Naive B cell (primary cell): ENCODE measurements around the gene CD300LB. TPM values are rescaled to one million over a fixed set of nuclear protein-coding genes. Genes with fewer than 3 reads are reported as not detected.
"Not testable (repeated sequence)": the region's sequence is repeated elsewhere in the genome, so short reads cannot be mapped to it uniquely, and the experiment has no call there.

Source experiments
- ATAC-seq, 2 donors: fragments of 150-1000 bp; cut with Tn5 transposase; 2 replicates each; pipeline ENCODE4 v1.10.0; 2021; ENCODE audit warnings: low read depth in 2 of 2, mild to moderate bottlenecking in 2 of 2, moderate library complexity in 2 of 2
- DNase-seq: peaks from one replicate; pipeline ENCODE4 v3.0.0; 2022
- H3K27ac Mint-ChIP-seq, 6 donors: one replicate each; pipeline ENCODE4 v1.8.0; 2020 to 2022; ENCODE audit warnings: mild to moderate bottlenecking in 6 of 6, mixed read lengths in 6 of 6, moderate library complexity in 5 of 6, inconsistent platforms in 2 of 6
- H3K27me3 Mint-ChIP-seq, 3 donors: one replicate each; pipeline ENCODE4 v1.8.0; 2021 to 2022; ENCODE audit warnings: mixed read lengths in 3 of 3, mild to moderate bottlenecking in 1 of 3
- H3K36me3 Mint-ChIP-seq, 2 donors: one replicate each; pipeline ENCODE4 v1.8.0; 2020 to 2022; ENCODE audit warnings: mixed read lengths in 2 of 2, inconsistent platforms in 1 of 2, mild to moderate bottlenecking in 1 of 2
- H3K4me1 Mint-ChIP-seq, 3 donors: one replicate each; pipeline ENCODE4 v1.8.0; 2020 to 2022; ENCODE audit warnings: mixed read lengths in 3 of 3, inconsistent platforms in 1 of 3, mild to moderate bottlenecking in 1 of 3, moderate library complexity in 1 of 3
- H3K4me3 Mint-ChIP-seq, 8 donors: one replicate each; pipeline ENCODE4 v1.8.0; 2020 to 2022; ENCODE audit warnings: mild to moderate bottlenecking in 8 of 8, mixed read lengths in 8 of 8, moderate library complexity in 8 of 8, inconsistent platforms in 2 of 8
- H3K9me3 Mint-ChIP-seq, 7 donors: one replicate each; pipeline ENCODE4 v1.8.0; 2020 to 2022; ENCODE audit warnings: mixed read lengths in 7 of 7, mild to moderate bottlenecking in 5 of 7, inconsistent platforms in 2 of 7, moderate library complexity in 1 of 7
- polyA plus RNA-seq, 6 donors: library from polyadenylated mRNA; unstranded; fragments of 300-500 nt; fragmentation: Illumina TruSeq; gene quantifications; one replicate each; pipeline ENCODE4 v1.2.3, GENCODE V29; 2021; ENCODE audit warnings: low read depth in 6 of 6

Gene CD300LB
- polyA plus RNA-seq: under 1 TPM in 3 of 6 donors, not detected in 3; 0.14 to 0.60 (median 0.24) TPM

DNA sequence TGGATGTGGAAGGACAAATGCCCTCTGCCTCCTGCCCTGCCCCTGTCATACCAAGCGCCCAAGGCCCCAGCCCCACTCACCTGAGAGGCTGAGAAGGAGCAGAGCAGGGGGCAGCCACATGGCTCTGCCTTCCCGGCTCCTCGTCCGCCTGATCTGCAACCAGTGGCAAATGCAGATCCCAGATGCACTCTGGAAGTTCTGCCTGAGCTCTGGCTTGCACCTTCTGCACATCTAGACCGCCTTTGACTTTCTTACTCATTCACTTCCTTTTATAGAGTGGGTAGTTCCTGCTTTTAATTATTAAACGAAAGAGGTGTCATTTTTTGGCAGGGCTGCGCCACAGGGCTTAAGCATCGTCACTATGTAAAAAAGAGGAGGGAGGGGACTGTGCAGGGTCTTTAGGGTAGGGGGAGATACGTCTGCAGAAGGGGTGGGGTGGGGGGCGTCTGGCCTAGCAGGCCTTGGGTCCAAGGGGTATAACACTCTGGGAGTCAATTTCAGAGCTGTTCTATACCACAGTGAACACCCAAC lies at the start of gene CD300LB:
CD300LB (minus strand) TSS at position 245 of the 531 bp plus-strand sequence; CDS start at position 120, 125 bp downstream.
- Mint-ChIP-seq H3K4me1 (peaks cover 30 to 41% (median 39%) of the 10 kb centered on the region in 3 donors), H3K9me3 (no peaks in the 10 kb centered on the region), H3K36me3 (no peaks in the 10 kb centered on the region), H3K4me3 (peak within 1 kb of the TSS in 7 of 8 donors; percentile 38 to 85 (median 64)), H3K27me3 (peaks cover 10 to 16% (median 15%) of the 10 kb centered on the region in 3 donors), H3K27ac (peak within 1 kb of the TSS in 4 of 6 donors; percentile 11 to 75 (median 57))
- DNase-seq (no peak), ATAC-seq (no peak)

GRCh38 chr17:74579900-74580299 lies 48.6 kb upstream of the CD300LB start:
- H3K27ac Mint-ChIP-seq: no peak overlapping the region
- ATAC-seq (no peak), DNase-seq (no peak)
- no peaks in the 10 kb centered on the region for H3K36me3 Mint-ChIP-seq
- H3K9me3 Mint-ChIP-seq: peaks cover 0 to 4% (median 0%) of the 10 kb centered on the region in 7 donors
- H3K4me1 Mint-ChIP-seq: peaks cover 6 to 18% (median 10%) of the 10 kb centered on the region in 3 donors
- H3K4me3 Mint-ChIP-seq: no peak overlapping the region
- peaks cover 11 to 48% (median 32%) of the 10 kb centered on the region in 3 donors for H3K27me3 Mint-ChIP-seq

DNA sequence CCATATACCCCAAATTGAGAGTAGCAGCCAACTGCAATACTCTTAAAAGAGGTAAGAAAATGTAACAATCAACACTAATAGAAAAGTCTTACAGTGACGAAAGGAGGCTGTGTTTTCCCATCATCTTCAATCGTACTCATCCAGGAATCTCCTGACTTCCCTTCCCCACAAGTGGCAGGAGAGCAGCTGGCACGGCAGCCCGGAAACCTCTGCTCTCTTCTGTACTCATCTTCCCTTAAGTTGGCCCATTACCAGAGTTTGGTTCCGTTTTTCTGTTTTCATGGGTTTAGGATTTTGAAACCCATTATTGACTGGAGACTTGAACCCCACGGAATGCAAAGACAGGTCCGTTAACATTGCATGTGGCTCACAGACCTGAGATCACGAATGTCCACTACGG lies 47.7 kb upstream of the CD300LB start:
- no peaks in the 10 kb centered on the region for H3K36me3 Mint-ChIP-seq
- peaks cover 0 to 2% (median 0%) of the 10 kb centered on the region in 7 donors for H3K9me3 Mint-ChIP-seq
- peak overlapping the region in 1 of 6 donors; percentile 25 for H3K27ac Mint-ChIP-seq
- H3K27me3 Mint-ChIP-seq: peaks cover 11 to 46% (median 34%) of the 10 kb centered on the region in 3 donors
- peaks cover 6 to 18% (median 10%) of the 10 kb centered on the region in 3 donors for H3K4me1 Mint-ChIP-seq
- H3K4me3 Mint-ChIP-seq: no peak overlapping the region
- DNase-seq: no peak
- ATAC-seq: no peak

DNA sequence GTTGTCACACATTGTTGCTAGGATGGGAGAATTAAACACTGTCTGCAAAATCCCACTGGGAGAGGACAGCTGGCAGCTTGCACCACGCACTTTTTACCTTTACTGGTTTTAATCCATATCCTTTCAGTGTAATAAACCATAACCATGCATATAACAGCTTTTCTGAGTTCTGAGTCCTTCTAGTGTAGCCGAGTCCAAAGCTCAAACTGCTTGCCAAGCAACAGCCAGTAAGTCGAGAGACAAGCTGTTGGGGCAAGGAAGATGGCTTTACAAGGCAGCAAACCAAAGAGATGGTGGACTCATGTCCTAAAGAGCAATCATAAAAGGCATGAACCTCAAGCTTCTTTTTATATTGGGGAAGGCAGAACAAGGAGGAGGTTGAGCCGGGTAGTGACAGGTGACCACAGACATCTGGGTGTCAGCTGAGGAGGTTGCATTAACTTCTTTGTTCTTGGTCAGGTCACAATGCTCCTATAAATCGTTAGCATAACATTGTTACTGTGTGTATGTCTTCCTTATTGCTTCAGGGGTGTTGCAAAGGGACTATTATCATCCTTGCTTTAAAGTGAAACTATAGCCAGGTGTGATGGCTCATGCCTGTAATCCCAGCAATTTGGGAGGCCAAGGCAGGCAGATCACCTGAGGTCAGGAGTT lies 43.3 kb upstream of the CD300LB start:
- H3K4me3 Mint-ChIP-seq: no peak overlapping the region
- H3K27me3 Mint-ChIP-seq: peaks cover 17 to 50% (median 47%) of the 10 kb centered on the region in 3 donors
- peaks cover 0 to 12% (median 6%) of the 10 kb centered on the region in 3 donors for H3K4me1 Mint-ChIP-seq
- no peak for DNase-seq
- peaks cover 0 to 3% (median 0%) of the 10 kb centered on the region in 7 donors for H3K9me3 Mint-ChIP-seq
- no peak overlapping the region for H3K27ac Mint-ChIP-seq
- H3K36me3 Mint-ChIP-seq: no peaks in the 10 kb centered on the region
- no peak for ATAC-seq

DNA sequence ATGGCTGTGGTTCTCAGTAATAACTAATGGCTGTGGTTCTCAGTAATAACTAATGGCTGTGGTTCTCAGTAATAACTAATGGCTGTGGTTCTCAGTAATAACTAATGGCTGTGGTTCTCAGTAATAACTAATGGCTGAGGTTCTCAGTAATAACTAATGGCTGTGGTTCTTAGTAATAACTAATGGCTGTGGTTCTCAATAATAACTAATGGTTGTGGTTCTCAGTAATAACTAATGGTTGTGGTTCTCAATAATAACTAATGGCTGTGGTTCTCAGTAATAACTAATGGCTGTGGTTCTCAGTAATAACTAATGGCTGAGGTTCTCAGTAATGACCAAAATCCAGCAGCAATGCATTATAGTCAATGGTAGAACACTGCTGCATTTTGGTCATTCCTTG lies 42.4 kb upstream of the CD300LB start:
- DNase-seq, H3K4me3 Mint-ChIP-seq, H3K36me3 Mint-ChIP-seq, H3K9me3 Mint-ChIP-seq, H3K27ac Mint-ChIP-seq, ATAC-seq: not testable (repeated sequence)
- peaks cover 23 to 60% (median 50%) of the 10 kb centered on the region in 3 donors for H3K27me3 Mint-ChIP-seq
- peaks cover 7 to 16% (median 8%) of the 10 kb centered on the region in 3 donors for H3K4me1 Mint-ChIP-seq

- Mint-ChIP-seq H3K36me3 (peaks cover 0 to 8% of the 10 kb centered on the region in 2 donors), H3K4me3 (no peak overlapping the region), H3K27me3 (peaks cover 28 to 64% (median 54%) of the 10 kb centered on the region in 3 donors), H3K9me3 (peaks cover 0 to 7% (median 0%) of the 10 kb centered on the region in 7 donors), H3K27ac (no peak overlapping the region), H3K4me1 (peaks cover 11 to 20% (median 11%) of the 10 kb centered on the region in 3 donors)
- DNase-seq (no peak), ATAC-seq (no peak)
These were observed 41.9 kb upstream of the CD300LB start for GRCh38 chr17:74573169-74573568.

DNA sequence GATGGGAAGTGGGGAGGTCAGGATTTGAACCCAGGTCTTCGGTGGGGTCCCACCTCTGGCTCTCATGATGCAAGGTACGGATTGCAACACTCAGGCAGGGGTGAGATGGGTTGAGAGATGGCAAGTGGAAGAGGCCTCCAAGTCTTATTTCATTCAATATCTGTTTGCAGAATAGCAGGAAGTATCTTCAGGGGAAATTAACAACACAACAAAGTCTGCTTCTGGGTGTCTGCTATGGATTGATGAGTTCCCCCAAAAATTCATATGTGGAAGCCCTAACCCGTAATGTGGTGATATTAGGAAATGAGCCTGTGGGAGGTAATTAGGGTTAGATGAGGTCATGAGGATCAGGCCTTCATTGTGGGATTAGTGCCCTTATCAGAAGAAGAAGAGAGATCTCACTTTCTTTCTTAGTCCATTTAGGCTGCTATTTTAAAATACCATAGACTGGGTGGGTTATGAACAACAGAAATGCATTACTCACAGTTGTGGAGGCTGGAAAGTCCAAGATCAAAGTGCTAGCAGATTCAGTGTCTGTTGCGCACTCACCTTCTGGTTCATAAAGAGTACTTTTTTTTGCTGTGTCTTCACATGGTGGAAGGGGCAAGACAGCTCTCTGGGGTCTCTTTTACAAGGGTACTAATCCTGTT lies 40.5 kb upstream of the CD300LB start:
- DNase-seq (no peak), ATAC-seq (no peak)
- no peak overlapping the region for H3K27ac Mint-ChIP-seq
- no peak overlapping the region for H3K4me3 Mint-ChIP-seq
- H3K36me3 Mint-ChIP-seq: peaks cover 0 to 8% of the 10 kb centered on the region in 2 donors
- peaks cover 0 to 8% (median 0%) of the 10 kb centered on the region in 7 donors for H3K9me3 Mint-ChIP-seq
- peaks cover 28 to 61% (median 52%) of the 10 kb centered on the region in 3 donors for H3K27me3 Mint-ChIP-seq
- H3K4me1 Mint-ChIP-seq: peaks cover 13 to 33% (median 16%) of the 10 kb centered on the region in 3 donors

- DNase-seq (no peak), ATAC-seq (no peak)
- Mint-ChIP-seq H3K36me3 (peaks cover 0 to 8% of the 10 kb centered on the region in 2 donors), H3K9me3 (peaks cover 0 to 8% (median 0%) of the 10 kb centered on the region in 7 donors), H3K27me3 (peaks cover 25 to 56% (median 46%) of the 10 kb centered on the region in 3 donors), H3K4me3 (no peak overlapping the region), H3K27ac (no peak overlapping the region), H3K4me1 (peaks cover 13 to 34% (median 16%) of the 10 kb centered on the region in 3 donors)
These were observed 38.0 kb upstream of the CD300LB start for GRCh38 chr17:74569020-74570003.

DNA sequence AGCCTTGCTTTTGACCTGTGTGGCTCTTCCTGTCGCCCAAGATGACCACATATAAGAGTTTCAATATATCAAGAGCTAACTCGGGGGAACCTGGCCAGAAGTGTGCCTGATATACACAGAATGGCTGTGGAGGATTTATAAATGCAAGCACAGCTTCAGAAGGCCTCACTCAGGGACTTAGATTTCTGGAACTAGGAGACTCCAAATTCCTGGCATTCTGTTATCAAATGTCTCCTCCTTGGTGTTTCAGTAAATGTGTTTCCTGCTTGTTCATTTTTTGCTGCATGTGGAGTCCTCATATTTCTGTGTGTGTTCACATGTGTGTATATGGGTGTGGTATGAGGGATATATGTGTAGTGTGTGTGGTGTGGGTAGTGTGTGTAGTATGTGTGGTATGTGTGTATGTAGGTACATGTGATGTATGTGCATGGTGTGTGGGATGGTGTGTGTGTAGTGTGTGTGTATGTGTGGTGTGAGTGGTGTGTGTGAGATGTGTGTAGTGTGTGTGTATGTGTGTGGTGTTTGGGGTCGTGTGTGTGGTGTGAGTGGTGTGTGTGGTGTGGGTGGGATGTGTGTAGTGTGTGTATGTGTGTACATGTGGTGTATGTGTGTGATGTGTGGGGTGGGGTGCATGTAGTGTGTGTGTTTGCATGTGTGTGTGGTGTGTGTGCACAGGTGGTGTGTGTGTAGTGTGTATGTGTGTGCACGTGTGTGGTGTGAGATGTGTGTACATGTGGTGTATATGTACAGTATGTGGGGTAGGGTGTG lies 37.0 kb upstream of the CD300LB start:
- Mint-ChIP-seq H3K4me3 (no peak overlapping the region), H3K4me1 (peaks cover 13 to 38% (median 16%) of the 10 kb centered on the region in 3 donors), H3K9me3 (peaks cover 0 to 8% (median 0%) of the 10 kb centered on the region in 7 donors), H3K27ac (no peak overlapping the region), H3K27me3 (peaks cover 26 to 58% (median 55%) of the 10 kb centered on the region in 3 donors), H3K36me3 (peaks cover 0 to 14% of the 10 kb centered on the region in 2 donors)
- ATAC-seq (no peak), DNase-seq (no peak)

DNA sequence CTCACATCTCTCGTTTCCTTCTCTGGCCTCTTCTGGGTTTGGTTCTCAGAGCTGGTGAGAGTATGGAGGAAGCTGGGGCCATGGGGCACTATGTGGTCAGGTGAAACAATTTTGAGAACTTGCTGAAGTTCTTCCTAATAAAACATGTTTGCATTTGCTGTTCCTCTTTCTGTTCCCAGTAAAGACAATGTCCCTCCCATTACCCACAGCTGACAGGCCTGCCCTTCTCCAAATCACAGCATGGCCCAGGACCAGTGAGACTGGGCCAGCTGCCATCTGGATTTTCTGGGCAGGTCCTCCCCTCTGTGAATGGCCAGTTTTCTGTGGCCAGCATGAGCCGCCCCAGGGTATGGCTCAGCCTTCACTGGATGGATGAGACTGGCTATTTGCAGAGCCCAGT lies 36.1 kb upstream of the CD300LB start, which contains the start of gene CD300H:
CD300H (minus strand) TSS at position 113 of the 400 bp plus-strand sequence.
- no peak for DNase-seq

DNA sequence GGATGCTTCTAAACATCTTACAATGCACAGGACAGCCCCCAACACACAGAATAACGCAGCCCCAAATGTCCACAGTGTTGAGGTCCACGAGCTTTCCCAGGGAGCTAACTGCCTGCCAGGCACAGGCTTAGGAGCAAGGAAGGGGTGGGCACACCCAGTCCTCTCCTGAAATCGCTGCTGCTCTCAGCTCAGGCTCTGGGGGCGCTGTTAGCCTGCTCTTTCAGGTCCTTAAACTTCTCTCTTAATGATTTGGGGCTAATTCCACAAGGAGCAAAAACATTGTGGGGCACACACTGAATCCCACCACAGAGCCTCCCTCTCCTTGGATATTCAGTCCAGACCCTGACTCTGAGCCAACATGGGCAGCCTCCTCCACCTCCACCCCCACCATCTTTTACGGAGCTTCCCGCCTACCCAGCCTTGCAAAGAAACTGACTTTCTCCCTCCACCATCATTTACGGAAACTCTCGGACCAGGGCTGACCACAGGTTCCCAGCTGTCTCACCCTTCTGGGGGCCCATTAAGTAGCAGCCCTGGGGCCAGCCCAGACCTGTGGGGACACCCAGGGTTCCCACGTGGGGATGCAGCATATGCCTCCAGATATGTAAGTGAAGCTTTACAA lies 35.0 kb upstream of the CD300LB start:
- H3K36me3 Mint-ChIP-seq: peaks cover 0 to 16% of the 10 kb centered on the region in 2 donors
- DNase-seq (peak; percentile 30), ATAC-seq (peak in 1 of 2 donors; percentile 58)
- peak overlapping the region in 1 of 8 donors; percentile 61 for H3K4me3 Mint-ChIP-seq
- H3K9me3 Mint-ChIP-seq: peaks cover 0 to 8% (median 0%) of the 10 kb centered on the region in 7 donors
- H3K27me3 Mint-ChIP-seq: peaks cover 26 to 72% (median 67%) of the 10 kb centered on the region in 3 donors
- H3K4me1 Mint-ChIP-seq: peaks cover 13 to 48% (median 27%) of the 10 kb centered on the region in 3 donors
- no peak overlapping the region for H3K27ac Mint-ChIP-seq

More for the DNA sequence above, 36.1 kb upstream of the CD300LB start, which contains the start of gene CD300H:
- Mint-ChIP-seq H3K27ac (peak within 1 kb of the TSS in 1 of 6 donors; percentile 15), H3K27me3 (peaks cover 26 to 62% (median 61%) of the 10 kb centered on the region in 3 donors), H3K4me3 (peak within 1 kb of the TSS in 3 of 8 donors; percentile 54 to 65 (median 61)), H3K36me3 (peaks cover 0 to 16% of the 10 kb centered on the region in 2 donors), H3K4me1 (peaks cover 13 to 39% (median 16%) of the 10 kb centered on the region in 3 donors), H3K9me3 (peaks cover 0 to 8% (median 0%) of the 10 kb centered on the region in 7 donors)
- ATAC-seq: no peak
